Activated naive CD8-positive, alpha-beta T cell treated with anti-CD3 and anti-CD28 coated beads for 36 hours (primary cell): Measurements from ENCODE around the gene STXBP1. TPM values are rescaled to one million over a fixed set of nuclear protein-coding genes. Genes with fewer than 3 reads are reported as not detected.

Source experiments
- DNase-seq: peaks from one replicate; pipeline ENCODE4 v3.0.0; 2021
- H3K27ac Mint-ChIP-seq: one replicate; pipeline ENCODE4 v1.8.0; 2022; ENCODE audit warnings: mild to moderate bottlenecking, moderate library complexity, mixed read lengths
- H3K27me3 Mint-ChIP-seq: one replicate; pipeline ENCODE4 v1.8.0; 2022; ENCODE audit warnings: mild to moderate bottlenecking, mixed read lengths
- H3K36me3 Mint-ChIP-seq: one replicate; pipeline ENCODE4 v1.8.0; 2021; ENCODE audit warnings: mild to moderate bottlenecking, mixed read lengths
- H3K4me1 Mint-ChIP-seq: one replicate; pipeline ENCODE4 v1.8.0; 2021; ENCODE audit warnings: mixed read lengths
- H3K4me3 Mint-ChIP-seq: one replicate; pipeline ENCODE4 v1.8.0; 2022; ENCODE audit warnings: mild to moderate bottlenecking, moderate library complexity, mixed read lengths
- H3K9me3 Mint-ChIP-seq: one replicate; pipeline ENCODE4 v1.8.0; 2022; ENCODE audit warnings: mixed read lengths
- total RNA-seq, 2 experiments: library from RNA; stranded (reverse); gene quantifications; one replicate each; pipeline ENCODE4 v1.2.3, GENCODE V29; 2021

Gene STXBP1
- total RNA-seq, 2 experiments from 2014 or later, result 18.8 to 19.9 TPM

GRCh38 chr9:127730799-127731410 lies 118.8 kb downstream of the STXBP1 start:
- DNase-seq, result no peak
- H3K36me3 Mint-ChIP-seq, result no peaks in the 10 kb centered on the region
- no peak overlapping the region for H3K27ac Mint-ChIP-seq
- H3K27me3 Mint-ChIP-seq, result no peaks in the 10 kb centered on the region
- no peaks in the 10 kb centered on the region for H3K9me3 Mint-ChIP-seq
- H3K4me3 Mint-ChIP-seq, result no peak overlapping the region
- H3K4me1 Mint-ChIP-seq, result peaks cover 11% of the 10 kb centered on the region

- H3K4me3 Mint-ChIP-seq, result no peak overlapping the region
- H3K27ac Mint-ChIP-seq, result no peak overlapping the region
- peaks cover 11% of the 10 kb centered on the region for H3K4me1 Mint-ChIP-seq
- no peaks in the 10 kb centered on the region for H3K27me3 Mint-ChIP-seq
- no peaks in the 10 kb centered on the region for H3K9me3 Mint-ChIP-seq
- H3K36me3 Mint-ChIP-seq, result no peaks in the 10 kb centered on the region
- no peak for DNase-seq
Observed at GRCh38 chr9:127731938-127732337, 119.9 kb downstream of the STXBP1 start.

GRCh38 chr9:127732444-127732843 lies 120.4 kb downstream of the STXBP1 start:
- H3K27ac Mint-ChIP-seq, result no peak overlapping the region

GRCh38 chr9:127733614-127734013 lies 121.5 kb downstream of the STXBP1 start:
- DNase-seq, result no peak
- H3K9me3 Mint-ChIP-seq, result no peaks in the 10 kb centered on the region
- H3K27ac Mint-ChIP-seq, result peak overlapping the region; percentile 81
- no peaks in the 10 kb centered on the region for H3K36me3 Mint-ChIP-seq
- H3K4me1 Mint-ChIP-seq, result peaks cover 11% of the 10 kb centered on the region
- no peaks in the 10 kb centered on the region for H3K27me3 Mint-ChIP-seq
- peak overlapping the region; percentile 39 for H3K4me3 Mint-ChIP-seq

More at GRCh38 chr9:127732444-127732843, 120.4 kb downstream of the STXBP1 start:
- no peak overlapping the region for H3K4me3 Mint-ChIP-seq
- H3K36me3 Mint-ChIP-seq, result no peaks in the 10 kb centered on the region
- DNase-seq, result no peak
- no peaks in the 10 kb centered on the region for H3K9me3 Mint-ChIP-seq
- peaks cover 11% of the 10 kb centered on the region for H3K4me1 Mint-ChIP-seq
- no peaks in the 10 kb centered on the region for H3K27me3 Mint-ChIP-seq

GRCh38 chr9:127734247-127734746 lies 122.2 kb downstream of the STXBP1 start:
- H3K27me3 Mint-ChIP-seq, result no peaks in the 10 kb centered on the region

GRCh38 chr9:127734747-127735529 lies 122.9 kb downstream of the STXBP1 start, which contains the start of gene TOR2A:
TSS of gene TOR2A (minus strand) at chr9:127735294. CDS start at chr9:127735270, 24 bp downstream.
- Mint-ChIP-seq H3K4me3 (peak within 1 kb of the TSS; percentile 79), H3K27ac (peak within 1 kb of the TSS; percentile 84), H3K27me3 (no peaks in the 10 kb centered on the region), H3K36me3 (peaks cover 2% of the 10 kb centered on the region), H3K9me3 (no peaks in the 10 kb centered on the region), H3K4me1 (peaks cover 11% of the 10 kb centered on the region)
- peak; percentile 98 for DNase-seq

More at GRCh38 chr9:127734247-127734746, 122.2 kb downstream of the STXBP1 start:
- H3K4me3 Mint-ChIP-seq, result peak overlapping the region; percentile 75
- H3K27ac Mint-ChIP-seq, result peak overlapping the region; percentile 81
- no peak for DNase-seq
- H3K9me3 Mint-ChIP-seq, result no peaks in the 10 kb centered on the region
- peaks cover 11% of the 10 kb centered on the region for H3K4me1 Mint-ChIP-seq
- peaks cover 1% of the 10 kb centered on the region for H3K36me3 Mint-ChIP-seq

GRCh38 chr9:127735530-127736185 lies 123.6 kb downstream of the STXBP1 start:
- H3K27ac Mint-ChIP-seq, result peak overlapping the region; percentile 84

GRCh38 chr9:127738666-127739065 lies 126.6 kb downstream of the STXBP1 start:
- DNase-seq, result no peak
- no peak overlapping the region for H3K27ac Mint-ChIP-seq
- H3K36me3 Mint-ChIP-seq, result peaks cover 5% of the 10 kb centered on the region
- H3K27me3 Mint-ChIP-seq, result no peaks in the 10 kb centered on the region
- no peak overlapping the region for H3K4me3 Mint-ChIP-seq
- H3K4me1 Mint-ChIP-seq, result peaks cover 8% of the 10 kb centered on the region
- H3K9me3 Mint-ChIP-seq, result no peaks in the 10 kb centered on the region

More at GRCh38 chr9:127735530-127736185, 123.6 kb downstream of the STXBP1 start:
- Mint-ChIP-seq H3K36me3 (peaks cover 2% of the 10 kb centered on the region), H3K4me1 (peaks cover 11% of the 10 kb centered on the region), H3K4me3 (peak overlapping the region; percentile 79), H3K27me3 (no peaks in the 10 kb centered on the region), H3K9me3 (no peaks in the 10 kb centered on the region)
- DNase-seq, result no peak

- Mint-ChIP-seq H3K9me3 (no peaks in the 10 kb centered on the region), H3K4me1 (peaks cover 2% of the 10 kb centered on the region), H3K36me3 (peaks cover 5% of the 10 kb centered on the region), H3K27ac (no peak overlapping the region), H3K4me3 (no peak overlapping the region), H3K27me3 (no peaks in the 10 kb centered on the region)
- no peak for DNase-seq
Observed at GRCh38 chr9:127739614-127740330, 127.7 kb downstream of the STXBP1 start.

- H3K36me3 Mint-ChIP-seq, result peaks cover 5% of the 10 kb centered on the region
- peaks cover 2% of the 10 kb centered on the region for H3K4me1 Mint-ChIP-seq
- no peak overlapping the region for H3K27ac Mint-ChIP-seq
- no peaks in the 10 kb centered on the region for H3K27me3 Mint-ChIP-seq
- no peak for DNase-seq
- H3K9me3 Mint-ChIP-seq, result no peaks in the 10 kb centered on the region
- H3K4me3 Mint-ChIP-seq, result no peak overlapping the region
Observed at GRCh38 chr9:127741831-127742434, 129.9 kb downstream of the STXBP1 start.

Other genes starting within 250 kb of the STXBP1 start
- 1 to 10 TPM; 1.0 to 1.9 TPM for gene SLC2A8, start 215.1 kb upstream of the STXBP1 start, total RNA-seq
- gene ZNF79, start 187.9 kb upstream of the STXBP1 start, total RNA-seq, result 1 to 10 TPM; 7.7 to 8.6 TPM
- 1,000 to 10,000 TPM; 2,007 to 2,108 TPM for gene RPL12, start 160.9 kb upstream of the STXBP1 start, total RNA-seq
- gene LRSAM1, start 160.8 kb upstream of the STXBP1 start, total RNA-seq, result 10 to 100 TPM; 17.7 to 20.7 TPM
- gene CFAP157, start 94.7 kb downstream of the STXBP1 start, total RNA-seq, result not detected
- 10 to 100 TPM; 19.7 to 21.2 TPM for gene PTRH1, start 103.4 kb downstream of the STXBP1 start, total RNA-seq
- 1 to 10 TPM; 1.3 to 1.4 TPM for gene TTC16, start 103.8 kb downstream of the STXBP1 start, total RNA-seq
- gene TOR2A, start 123.0 kb downstream of the STXBP1 start, total RNA-seq, result 10 to 100 TPM; 17.7 to 18.1 TPM
- 10 to 100 TPM; 20.4 to 21.5 TPM for gene SH2D3C, start 166.4 kb downstream of the STXBP1 start, total RNA-seq
- gene CDK9, start 173.8 kb downstream of the STXBP1 start, total RNA-seq, result 10 to 100 TPM; 85.2 to 94.2 TPM
- gene FPGS, start 190.6 kb downstream of the STXBP1 start, total RNA-seq, result 10 to 100 TPM; 86.3 to 88.0 TPM
- gene ENG, start 242.4 kb downstream of the STXBP1 start, total RNA-seq, result 10 to 100 TPM; 17.7 to 18.8 TPM